HCT116 (cell line): ENCODE measurements around the gene LIPA. TPM values are rescaled to one million over a fixed set of nuclear protein-coding genes. Genes with fewer than 3 reads are reported as not detected.

ENCODE experiments used
- ATAC-seq: fragments of 200-7000 bp; cut with Tn5 transposase; 2 replicates; pipeline ENCODE4 v1.9.1; 2020; ENCODE audit warnings: mild to moderate bottlenecking, moderate library complexity
- BruUV-seq: library from RNA; stranded (reverse); fragments of 400-500 nt; replicated peaks from 2 replicates; lab custom pipeline; 2021; lab: Mats Ljungman, UMichigan
- CTCF ChIA-PET: fragments of 300-600 bp; sonication (Branson Sonifier 250); formaldehyde crosslinking; loops from one replicate; lab custom pipeline; 2021; ENCODE audit warnings: antibody characterized with exemption; lab: Charles Lee
- POLR2A ChIA-PET: fragments of 300-600, 350-600 bp; sonication (Branson Sonifier 250); formaldehyde crosslinking; loops from one replicate; lab custom pipeline; 2021; ENCODE audit warnings: antibody characterized with exemption; lab: Charles Lee
- RAD21 ChIA-PET, 2 experiments: fragments of 300-600 bp; sonication (Branson Sonifier 250); formaldehyde crosslinking; loops; one replicate each; lab custom pipeline; 2023; ENCODE audit warnings: low total read pairs in 2 of 2; ENCODE audit not compliant: uncharacterized antibody in 2 of 2, unreplicated experiment in 2 of 2, low non-redundant PET in 1 of 2; lab: Charles Lee
- DNase-seq: peaks from one replicate; pipeline ENCODE4 v3.0.0-alpha.2; 2010; ENCODE audit warnings: low read depth, low spot score
- H2AFZ ChIP-seq: fragments of 200-600 bp; shearing (Covaris generic), sonication (generic); 2 replicates; pipeline ENCODE4 v1.6.1; 2017; ENCODE audit warnings: low read depth, mixed run types, mixed read lengths, antibody characterized with exemption, low read length; ENCODE audit not compliant: poor library complexity, severe bottlenecking
- H3K27ac ChIP-seq: 2 replicates; pipeline ENCODE4 v1.5.1; 2012; ENCODE audit warnings: low read depth, low read length
- H3K27me3 ChIP-seq: fragments of 200-600 bp; sonication (generic); 2 replicates; pipeline ENCODE4 v1.6.1; 2016; ENCODE audit warnings: mixed run types, low read length, mixed read lengths; ENCODE audit not compliant: insufficient read depth
- H3K36me3 ChIP-seq, 2 experiments: fragments of 200-500 bp in 1 of 2; fragments of 200-600 bp in 1 of 2; sonication (Bioruptor generic) in 1 of 2; sonication (generic) in 1 of 2; 2 replicates each; pipeline versions ENCODE4 v1.5.1 to v1.6.1; 2014 to 2016; ENCODE audit warnings: low read length in 2 of 2, inconsistent platforms in 1 of 2, mixed read lengths in 1 of 2, mixed run types in 1 of 2; ENCODE audit not compliant: insufficient read depth in 2 of 2, control insufficient read depth in 1 of 2
- H3K4me1 ChIP-seq, 2 experiments: fragments of 200-600 bp in 1 of 2; sonication (generic) in 1 of 2; 2 replicates each; pipeline versions ENCODE4 v1.5.1 to v1.6.1; 2012 to 2017; ENCODE audit warnings: low read length in 2 of 2, inconsistent platforms in 1 of 2, mild to moderate bottlenecking in 1 of 2, mixed read lengths in 1 of 2, mixed run types in 1 of 2, moderate library complexity in 1 of 2; ENCODE audit not compliant: insufficient read depth in 2 of 2, control insufficient read depth in 1 of 2
- H3K4me2 ChIP-seq: fragments of 200-600 bp; sonication (generic); 2 replicates; pipeline ENCODE4 v1.6.1; 2017; ENCODE audit warnings: mixed run types, low read length, mixed read lengths
- H3K4me3 ChIP-seq, 2 experiments: fragments of 200-600 bp in 1 of 2; sonication (generic) in 1 of 2; replicated peaks in 1 of 2; 2 replicates each; pipeline ENCODE4 v1.5.1; 2011 to 2016; ENCODE audit warnings: low read length in 2 of 2, control low read depth in 1 of 2, low read depth in 1 of 2, mild to moderate bottlenecking in 1 of 2, mixed read lengths in 1 of 2, mixed run types in 1 of 2
- H3K79me2 ChIP-seq: fragments of 200-600 bp; sonication (generic); 2 replicates; pipeline ENCODE4 v1.6.1; 2017; ENCODE audit warnings: mild to moderate bottlenecking, mixed run types, low read length, moderate library complexity, mixed read lengths; ENCODE audit not compliant: insufficient read depth
- H3K9ac ChIP-seq: fragments of 200-600 bp; sonication (generic); 2 replicates; pipeline ENCODE4 v1.6.1; 2016; ENCODE audit warnings: low read length, mixed read lengths
- H3K9me2 ChIP-seq: fragments of 200-600 bp; sonication (generic), shearing (Covaris generic); 2 replicates; pipeline ENCODE4 v1.6.1; 2017; ENCODE audit warnings: mixed run types, mild to moderate bottlenecking, moderate library complexity; ENCODE audit not compliant: insufficient read depth
- H3K9me3 ChIP-seq, 2 experiments: fragments of 200-500 bp in 1 of 2; fragments of 200-600 bp in 1 of 2; sonication (Bioruptor generic) in 1 of 2; sonication (generic) in 1 of 2; 2 replicates each; pipeline ENCODE4 v1.6.1; 2014 to 2017; ENCODE audit warnings: low read length in 2 of 2, mixed read lengths in 2 of 2, inconsistent platforms in 1 of 2, low read depth in 1 of 2, mild to moderate bottlenecking in 1 of 2, mixed run types in 1 of 2, moderate library complexity in 1 of 2; ENCODE audit not compliant: control insufficient read depth in 1 of 2, insufficient read depth in 1 of 2
- H4K20me1 ChIP-seq: fragments of 200-600 bp; sonication (generic), shearing (Covaris generic); 2 replicates; pipeline ENCODE4 v1.6.1; 2017; ENCODE audit warnings: mixed run types, mild to moderate bottlenecking, moderate library complexity; ENCODE audit not compliant: insufficient read depth
- ATF3 ChIP-seq: IDR thresholded peaks from 2 replicates; pipeline ENCODE4 v1.6.1; 2012
- CBX3 ChIP-seq: IDR thresholded peaks from 2 replicates; pipeline ENCODE4 v1.6.1; 2012; ENCODE audit warnings: low read depth
- CEBPB ChIP-seq: IDR thresholded peaks from 2 replicates; pipeline ENCODE4 v1.6.1; 2012; ENCODE audit warnings: low read depth
- CTCF ChIP-seq, 3 experiments: fragments of 200-600 bp in 1 of 3; sonication (generic) in 1 of 3; IDR thresholded peaks in 2 of 3; conservative IDR thresholded peaks in 1 of 3; 2 replicates each; pipeline ENCODE4 v1.5.1; 2012 to 2017; ENCODE audit warnings: low read depth in 2 of 3, low read length in 2 of 3, antibody characterized with exemption in 1 of 3, borderline replicate concordance in 1 of 3, control low read depth in 1 of 3, mild to moderate bottlenecking in 1 of 3, mixed read lengths in 1 of 3, mixed run types in 1 of 3, moderate library complexity in 1 of 3; ENCODE audit not compliant: insufficient read depth in 1 of 3
- EGR1 ChIP-seq: IDR thresholded peaks from 2 replicates; pipeline ENCODE4 v1.6.1; 2012; ENCODE audit warnings: low read depth
- ELF1 ChIP-seq: IDR thresholded peaks from 2 replicates; pipeline ENCODE4 v1.6.1; 2012; ENCODE audit warnings: low read depth, borderline replicate concordance
- EZH2 ChIP-seq: fragments of 200-600 bp; sonication (generic); IDR thresholded peaks from 2 replicates; pipeline ENCODE4 v1.6.1; 2017; ENCODE audit warnings: antibody characterized with exemption, mixed run types
- EZH2phosphoT487 ChIP-seq: fragments of 200-600 bp; IDR thresholded peaks from 2 replicates; pipeline ENCODE4 v1.6.1; 2018; ENCODE audit warnings: antibody characterized with exemption, borderline replicate concordance
- FOSL1 ChIP-seq: IDR thresholded peaks from 2 replicates; pipeline ENCODE4 v1.6.1; 2012; ENCODE audit warnings: low read depth
- MAX ChIP-seq: IDR thresholded peaks from 2 replicates; pipeline ENCODE4 v1.6.1; 2012
- POLR2A ChIP-seq: IDR thresholded peaks from 2 replicates; pipeline ENCODE4 v1.7.0; 2011; ENCODE audit warnings: borderline replicate concordance; ENCODE audit not compliant: insufficient read depth, insufficient read length; ENCODE audit errors: extremely low read depth
- REST ChIP-seq: IDR thresholded peaks from 2 replicates; pipeline ENCODE4 v1.6.1; 2012; ENCODE audit warnings: low read depth
- SP1 ChIP-seq: IDR thresholded peaks from 2 replicates; pipeline ENCODE4 v1.6.1; 2012; ENCODE audit warnings: low read depth
- TCF7L2 ChIP-seq: IDR thresholded peaks from 2 replicates; pipeline ENCODE4 v1.7.0; 2011; ENCODE audit warnings: borderline replicate concordance, inconsistent platforms; ENCODE audit not compliant: insufficient read depth, insufficient read length; ENCODE audit errors: extremely low read depth
- YY1 ChIP-seq: IDR thresholded peaks from 2 replicates; pipeline ENCODE4 v1.6.1; 2011; ENCODE audit warnings: low read length, low read depth, moderate library complexity, mild to moderate bottlenecking; ENCODE audit not compliant: insufficient replicate concordance; ENCODE audit errors: extremely low read depth
- ZBTB33 ChIP-seq: IDR thresholded peaks from 2 replicates; pipeline ENCODE4 v1.6.1; 2011; ENCODE audit warnings: mild to moderate bottlenecking, low read length, moderate library complexity; ENCODE audit not compliant: insufficient replicate concordance; ENCODE audit errors: extremely low read depth
- intact Hi-C: fragments of 100-400 bp; cut with micrococcal nuclease; formaldehyde crosslinking; loops from 2 replicates; pipeline ENCODE4 v1.10.0; 2022
- total RNA-seq: library from RNA; stranded (reverse); gene quantifications from one replicate; pipeline ENCODE4 v1.2.1, GENCODE V29; 2021; ENCODE audit not compliant: unreplicated experiment

Gene LIPA
- total RNA-seq, 1 experiment from 2014 or later: 27.1 TPM

GRCh38 chr10:89189211-89189734, 62.3 kb downstream of the LIPA start:
- TF ChIP-seq ELF1: no peak
- TF ChIP-seq EZH2phosphoT487: no peak
- TF ChIP-seq TCF7L2: no peak
- no peak for TF ChIP-seq REST
- TF ChIP-seq MAX: no peak
- TF ChIP-seq EGR1: no peak
- no peak for TF ChIP-seq FOSL1
- no peak for TF ChIP-seq CBX3
- TF ChIP-seq CEBPB: no peak
- no peak for TF ChIP-seq CTCF (IDR thresholded peaks at IDR 0.05 in 2 of 3, conservative IDR thresholded peaks at IDR 0.05 in 1 of 3; ENCODE audit: borderline replicate concordance in 1 of 3, insufficient read depth in 1 of 3, low read depth in 2 of 3, low read length in 2 of 3)
- no peak for TF ChIP-seq ZBTB33
- TF ChIP-seq SP1: no peak
- no peak for TF ChIP-seq POLR2A
- TF ChIP-seq ATF3: no peak
- TF ChIP-seq EZH2: no peak
- TF ChIP-seq YY1: no peak
- H3K4me3 ChIP-seq: no peak overlapping the region
- no peaks in the 10 kb centered on the region for H3K27me3 ChIP-seq
- ChIA-PET CTCF (no interaction called here), POLR2A (no interaction called here), RAD21 (no interaction called here)
- BruUV-seq: no TSS peak
- H3K9me2 ChIP-seq: no peaks in the 10 kb centered on the region
- H3K9me3 ChIP-seq: no peaks in the 10 kb centered on the region
- no peak overlapping the region for H3K4me2 ChIP-seq
- no peaks in the 10 kb centered on the region for H3K4me1 ChIP-seq
- H3K36me3 ChIP-seq: no peaks in the 10 kb centered on the region
- DNase-seq (no peak), ATAC-seq (no peak)
- H3K79me2 ChIP-seq: no peaks in the 10 kb centered on the region
- H3K27ac ChIP-seq: no peak overlapping the region
- no peaks in the 10 kb centered on the region for H4K20me1 ChIP-seq
- H3K9ac ChIP-seq: no peak overlapping the region
- intact Hi-C loops: no loop called here
- no peak overlapping the region for H2AFZ ChIP-seq
